Uterus (tissue), 4 donors: Measurements from ENCODE around the gene TTPAL. TPM values are rescaled to one million over a fixed set of nuclear protein-coding genes. Genes with fewer than 3 reads are reported as not detected.

Source experiments
- DNase-seq, 2 donors: peaks; one replicate each; pipeline ENCODE4 v3.0.0-alpha.2; 2019 to 2020
- H3K27ac ChIP-seq, 2 donors: fragments of 200-600 bp; sonication (generic); 1 replicate in 1 of 2; 2 replicates in 1 of 2; pipeline ENCODE4 v1.5.1; 2016 to 2018
- H3K27me3 ChIP-seq, 2 donors: fragments of 200-600 bp; sonication (generic); one replicate each; pipeline ENCODE4 v1.5.1; 2018 to 2019; ENCODE audit warnings: control low read depth in 1 of 2
- H3K36me3 ChIP-seq, 2 donors: fragments of 200-600 bp; sonication (generic); one replicate each; pipeline ENCODE4 v1.5.1; 2019; ENCODE audit warnings: control low read depth in 1 of 2
- H3K4me1 ChIP-seq, 2 donors: fragments of 200-600 bp; sonication (generic); one replicate each; pipeline ENCODE4 v1.5.1; 2018 to 2019; ENCODE audit warnings: control low read depth in 1 of 2
- H3K4me3 ChIP-seq, 2 donors: fragments of 200-600 bp; sonication (generic); 1 replicate in 1 of 2; 2 replicates in 1 of 2; pipeline ENCODE4 v1.5.1; 2018 to 2019; ENCODE audit warnings: mild to moderate bottlenecking in 1 of 2
- H3K9me3 ChIP-seq, 2 donors: fragments of 200-600 bp; sonication (generic); one replicate each; pipeline ENCODE4 v1.5.1; 2019; ENCODE audit warnings: control low read depth in 1 of 2
- POLR2A ChIP-seq, 2 donors: fragments of 450-650 bp; IDR thresholded peaks; one replicate each; pipeline ENCODE4 v1.6.1; 2016; ENCODE audit warnings: antibody characterized with exemption in 2 of 2, mild to moderate bottlenecking in 1 of 2, moderate library complexity in 1 of 2
- intact Hi-C: fragments of 100-400 bp; cut with DNase I; formaldehyde crosslinking; loops from one replicate; pipeline ENCODE4 v1.15.1; 2023; ENCODE audit warnings: low total_unique reads
- total RNA-seq, 4 donors: library from RNA; depleted of rRNA in 3 of 4; stranded (reverse); fragments of >200 nt in 3 of 4; gene quantifications; one replicate each; pipeline versions ENCODE4 v1.1.0 to v1.2.4, GENCODE V29; 2014 to 2023
- TF ChIP-seq, protein P1 (sequence below), 4 experiments: fragments of 200-600 bp in 2 of 4; fragments of 450-650 bp in 2 of 4; sonication (generic) in 2 of 4; IDR thresholded peaks; one replicate each; pipeline ENCODE4 v1.5.1; 2016 to 2019; ENCODE audit warnings: antibody characterized with exemption in 4 of 4, mild to moderate bottlenecking in 2 of 4, moderate library complexity in 1 of 4
- donor health status: DM: yes; HTN: yes; CAD: no.

Gene TTPAL
- total RNA-seq, 4 donors from 2014 or later: 4.9 to 18.2 (median 10.0) TPM

- TF ChIP-seq POLR2A (IDR thresholded peaks at IDR 0.05): no peak
- TF ChIP-seq, protein P1, sequence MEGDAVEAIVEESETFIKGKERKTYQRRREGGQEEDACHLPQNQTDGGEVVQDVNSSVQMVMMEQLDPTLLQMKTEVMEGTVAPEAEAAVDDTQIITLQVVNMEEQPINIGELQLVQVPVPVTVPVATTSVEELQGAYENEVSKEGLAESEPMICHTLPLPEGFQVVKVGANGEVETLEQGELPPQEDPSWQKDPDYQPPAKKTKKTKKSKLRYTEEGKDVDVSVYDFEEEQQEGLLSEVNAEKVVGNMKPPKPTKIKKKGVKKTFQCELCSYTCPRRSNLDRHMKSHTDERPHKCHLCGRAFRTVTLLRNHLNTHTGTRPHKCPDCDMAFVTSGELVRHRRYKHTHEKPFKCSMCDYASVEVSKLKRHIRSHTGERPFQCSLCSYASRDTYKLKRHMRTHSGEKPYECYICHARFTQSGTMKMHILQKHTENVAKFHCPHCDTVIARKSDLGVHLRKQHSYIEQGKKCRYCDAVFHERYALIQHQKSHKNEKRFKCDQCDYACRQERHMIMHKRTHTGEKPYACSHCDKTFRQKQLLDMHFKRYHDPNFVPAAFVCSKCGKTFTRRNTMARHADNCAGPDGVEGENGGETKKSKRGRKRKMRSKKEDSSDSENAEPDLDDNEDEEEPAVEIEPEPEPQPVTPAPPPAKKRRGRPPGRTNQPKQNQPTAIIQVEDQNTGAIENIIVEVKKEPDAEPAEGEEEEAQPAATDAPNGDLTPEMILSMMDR (IDR thresholded peaks at IDR 0.05): no peak
- no peak overlapping the region for H3K27ac ChIP-seq
- H3K4me3 ChIP-seq: no peak overlapping the region
- no peaks in the 10 kb centered on the region for H3K9me3 ChIP-seq
- peaks cover 0 to 3% of the 10 kb centered on the region in 2 donors for H3K27me3 ChIP-seq
- intact Hi-C loops: no loop called here
- H3K4me1 ChIP-seq: no peaks in the 10 kb centered on the region
- H3K36me3 ChIP-seq: no peaks in the 10 kb centered on the region
- DNase-seq: no peak
Observed at GRCh38 chr20:44428174-44429016, 47.3 kb upstream of the TTPAL start.

DNA sequence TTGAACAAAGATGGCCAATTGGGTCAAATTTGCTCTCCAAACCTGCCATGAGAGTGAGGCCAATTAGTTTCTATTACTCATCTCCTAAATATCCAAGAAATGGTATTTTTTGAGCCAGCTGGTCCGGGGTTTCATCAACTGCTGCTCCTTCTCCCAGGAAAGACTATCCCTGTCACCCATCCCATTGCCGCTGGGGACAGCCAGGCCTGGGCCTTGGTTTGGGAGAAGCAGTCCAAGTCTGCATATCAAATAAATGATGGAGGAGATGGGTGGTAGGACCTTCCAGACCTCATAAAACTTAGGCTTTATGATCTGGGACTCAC lies 46.7 kb upstream of the TTPAL start:
- DNase-seq: no peak
- Histone ChIP-seq H3K27me3 (peaks cover 0 to 3% of the 10 kb centered on the region in 2 donors), H3K4me3 (no peak overlapping the region), H3K9me3 (no peaks in the 10 kb centered on the region), H3K4me1 (no peaks in the 10 kb centered on the region), H3K36me3 (no peaks in the 10 kb centered on the region), H3K27ac (no peak overlapping the region)
- intact Hi-C loops: no loop called here
- TF ChIP-seq, protein P1 (IDR thresholded peaks at IDR 0.05): no peak
- no peak for TF ChIP-seq POLR2A (IDR thresholded peaks at IDR 0.05)

- H3K27me3 ChIP-seq: peaks cover 0 to 3% of the 10 kb centered on the region in 2 donors
- H3K9me3 ChIP-seq: no peaks in the 10 kb centered on the region
- no peak for TF ChIP-seq POLR2A (IDR thresholded peaks at IDR 0.05)
- TF ChIP-seq, protein P1 (IDR thresholded peaks at IDR 0.05): no peak
- H3K27ac ChIP-seq: no peak overlapping the region
- no peaks in the 10 kb centered on the region for H3K4me1 ChIP-seq
- intact Hi-C loops: no loop called here
- no peaks in the 10 kb centered on the region for H3K36me3 ChIP-seq
- DNase-seq: no peak
- H3K4me3 ChIP-seq: no peak overlapping the region
Observed at GRCh38 chr20:44429419-44430269, 46.0 kb upstream of the TTPAL start.

GRCh38 chr20:44430270-44431065 lies 45.2 kb upstream of the TTPAL start:
- Histone ChIP-seq H3K36me3 (no peaks in the 10 kb centered on the region), H3K27me3 (peaks cover 0 to 3% of the 10 kb centered on the region in 2 donors), H3K4me1 (no peaks in the 10 kb centered on the region), H3K27ac (no peak overlapping the region), H3K4me3 (no peak overlapping the region), H3K9me3 (no peaks in the 10 kb centered on the region)
- TF ChIP-seq, protein P1 (IDR thresholded peaks at IDR 0.05): no peak
- TF ChIP-seq POLR2A (IDR thresholded peaks at IDR 0.05): no peak
- DNase-seq: no peak
- intact Hi-C loops: no loop called here
